ENCODE data around the gene HORMAD2.
A peak's percentile ranks its signal among the peaks of the same experiment; 100 is the strongest.
"Not testable (repeated sequence)": the region's sequence is repeated elsewhere in the genome, so short reads cannot be mapped to it uniquely, and the experiment has no call there.

HORMAD2 gene

DNA sequence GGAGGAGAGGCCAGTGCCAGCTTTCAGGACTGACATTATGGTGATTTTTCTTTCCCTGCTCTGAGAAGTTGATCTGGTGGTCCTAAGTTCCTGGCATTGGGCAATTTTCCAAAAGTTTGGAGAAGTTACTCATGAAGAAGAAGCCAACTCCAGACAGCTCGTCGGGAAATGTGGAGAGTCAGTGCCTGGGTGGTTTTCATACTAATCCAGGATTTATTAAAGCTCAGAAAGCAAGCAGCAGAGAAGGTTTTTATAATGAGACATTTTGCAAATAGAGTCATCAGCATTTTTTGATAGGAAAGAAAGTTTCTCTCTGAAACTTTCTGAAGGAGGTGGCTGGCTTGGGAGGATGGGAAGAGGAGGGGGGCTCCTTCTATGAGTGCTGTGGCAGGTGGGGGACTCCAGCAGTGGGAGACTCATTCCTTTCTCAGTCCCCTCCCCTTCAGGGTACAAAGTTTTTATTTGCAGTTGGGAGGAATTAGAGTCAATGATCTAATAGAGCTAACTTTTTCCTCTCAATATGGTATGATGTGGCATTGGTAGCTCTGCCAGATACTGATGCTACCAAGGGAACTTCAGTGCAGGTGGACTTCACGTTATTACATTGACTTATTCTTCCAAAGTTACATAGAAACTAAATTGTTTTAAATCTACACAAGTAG, 110.9 kb downstream of the HORMAD2 start:
- DNase-seq (ENCODE audit: low read depth in 2 of 2), result no peak

DNA sequence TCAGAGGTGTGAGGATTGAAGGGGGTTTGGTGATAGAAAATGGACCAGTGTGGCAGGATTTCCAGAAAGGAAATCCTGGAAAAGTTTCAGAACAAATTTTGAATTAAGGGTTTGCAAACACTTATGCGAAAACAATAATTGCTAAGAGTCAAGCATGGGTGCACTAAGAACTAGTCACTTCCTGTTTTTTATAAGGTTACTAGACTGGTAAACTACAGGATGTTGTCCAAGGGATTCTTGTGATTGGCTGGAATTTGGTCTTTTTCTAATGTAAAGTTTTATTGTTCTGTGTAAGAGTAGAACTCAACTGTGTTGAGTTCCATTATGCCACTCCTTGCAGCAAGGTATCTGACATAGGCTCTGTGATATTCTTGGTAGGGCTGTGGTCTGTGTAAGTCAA, 112.2 kb downstream of the HORMAD2 start:
- DNase-seq (ENCODE audit: low read depth in 2 of 2), result no peak

DNA sequence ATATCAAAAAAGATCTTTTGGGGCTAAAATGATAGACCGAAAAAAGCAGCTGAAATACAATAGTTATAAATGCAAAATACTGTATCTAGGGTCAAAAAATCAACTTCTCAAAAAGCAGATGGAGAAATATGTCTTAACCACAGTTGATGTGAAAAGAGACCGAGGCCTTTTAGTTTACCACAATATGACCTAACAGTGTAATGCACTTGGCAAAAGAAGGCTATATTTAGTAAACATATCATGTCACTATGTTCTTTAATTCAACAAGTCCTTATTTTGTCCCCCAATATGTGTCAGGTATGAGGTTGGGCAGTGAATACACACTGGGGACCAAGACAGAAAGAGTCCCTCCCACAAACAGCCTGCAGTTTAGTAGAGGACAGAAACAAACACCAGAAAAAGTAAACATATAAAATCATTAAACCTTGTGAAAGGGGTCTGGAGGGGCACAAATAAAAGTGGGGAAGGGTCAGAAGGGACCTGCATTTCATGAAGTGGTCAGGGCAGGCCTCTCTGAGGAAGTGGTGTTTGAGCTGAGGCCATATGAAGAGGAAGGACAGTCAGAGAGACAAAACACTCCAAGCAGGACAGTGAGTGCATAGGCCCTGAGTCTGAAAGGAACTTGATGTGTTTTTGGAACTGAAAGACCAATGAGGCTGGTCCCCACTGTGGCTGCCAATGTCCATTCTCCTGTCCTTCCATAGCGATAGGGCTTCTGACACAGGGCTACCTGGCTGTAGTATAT, 112.9 kb downstream of the HORMAD2 start:
- no peak for DNase-seq (ENCODE audit: low read depth in 2 of 2)

DNA sequence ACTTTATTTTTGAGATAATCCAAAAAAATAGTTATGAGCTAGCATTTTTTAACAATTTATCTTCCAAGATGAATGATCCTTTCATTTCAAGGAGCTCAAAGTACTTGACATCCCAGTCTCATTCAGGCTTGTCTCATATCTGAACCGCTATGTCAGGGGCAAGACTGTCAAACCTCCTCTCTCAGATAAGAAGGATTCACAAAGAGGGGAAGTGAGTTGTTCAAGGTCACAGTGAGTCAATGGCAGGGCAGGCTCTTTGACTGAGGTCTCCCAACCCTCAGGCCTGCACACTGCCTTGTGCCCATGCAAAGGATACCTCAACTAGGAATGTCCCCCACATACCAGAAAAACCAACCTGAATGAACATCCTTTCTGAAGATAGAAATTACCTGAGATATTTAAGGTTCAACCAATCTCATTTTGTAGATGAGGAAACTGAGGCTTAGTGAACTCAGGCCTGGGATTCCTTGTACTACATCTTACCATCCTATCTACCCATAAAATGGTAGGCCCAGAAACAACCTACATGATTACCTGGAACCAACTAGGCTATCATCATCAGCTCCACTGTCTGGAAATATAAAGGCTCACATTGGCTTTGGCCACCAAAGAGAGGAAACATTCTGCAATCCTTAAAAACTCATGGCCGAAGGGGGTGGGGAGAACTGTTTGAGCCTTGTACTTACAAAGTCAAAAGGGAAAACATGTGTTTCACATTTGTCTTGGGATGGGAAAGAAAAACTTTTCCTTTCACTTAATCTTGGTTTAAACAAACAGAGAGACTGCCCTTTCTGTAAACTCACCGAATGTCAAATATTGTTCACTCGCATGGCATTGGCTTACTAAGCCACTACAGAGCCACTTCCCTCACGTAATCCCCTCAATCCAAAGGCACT, 115.2 kb downstream of the HORMAD2 start:
- DNase-seq (ENCODE audit: low read depth in 2 of 2), result no peak

DNA sequence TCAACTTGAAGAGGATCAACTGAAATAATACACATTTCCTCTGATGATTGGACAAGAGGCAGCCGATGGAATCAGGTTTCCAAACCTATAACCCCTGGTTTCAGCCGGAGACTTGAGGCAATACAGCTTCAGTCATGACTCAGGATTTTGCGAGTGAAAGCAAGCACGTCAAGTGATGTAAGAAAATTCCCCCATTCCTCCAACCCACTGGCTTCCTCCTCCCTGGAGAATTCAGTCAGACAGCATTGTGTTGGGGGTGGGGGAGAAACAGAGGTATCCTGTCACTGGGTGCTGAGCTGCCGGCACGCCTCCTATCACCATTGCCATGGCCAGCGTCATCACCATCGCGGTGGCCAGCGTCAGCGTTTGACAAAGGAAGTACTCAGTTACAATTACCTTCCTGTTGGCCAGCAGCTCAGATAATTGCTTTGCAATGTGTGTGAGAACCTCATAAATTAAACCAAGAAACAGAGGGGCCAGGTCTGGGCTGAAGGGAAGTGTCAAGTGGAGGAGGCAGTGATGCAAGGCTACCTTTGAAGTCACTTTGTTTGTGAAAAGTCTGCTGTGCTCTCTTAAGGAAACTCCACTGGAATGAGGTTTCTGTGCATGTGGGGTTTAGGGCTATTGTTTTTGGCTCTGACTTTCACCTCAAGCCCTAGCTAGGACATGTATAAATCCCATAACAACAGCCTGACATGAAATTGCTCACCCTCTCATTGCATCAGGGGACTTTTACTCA, 116.0 kb downstream of the HORMAD2 start:
- DNase-seq (ENCODE audit: low read depth in 2 of 2), result peak in 1 of 2 donors; percentile 24

DNA sequence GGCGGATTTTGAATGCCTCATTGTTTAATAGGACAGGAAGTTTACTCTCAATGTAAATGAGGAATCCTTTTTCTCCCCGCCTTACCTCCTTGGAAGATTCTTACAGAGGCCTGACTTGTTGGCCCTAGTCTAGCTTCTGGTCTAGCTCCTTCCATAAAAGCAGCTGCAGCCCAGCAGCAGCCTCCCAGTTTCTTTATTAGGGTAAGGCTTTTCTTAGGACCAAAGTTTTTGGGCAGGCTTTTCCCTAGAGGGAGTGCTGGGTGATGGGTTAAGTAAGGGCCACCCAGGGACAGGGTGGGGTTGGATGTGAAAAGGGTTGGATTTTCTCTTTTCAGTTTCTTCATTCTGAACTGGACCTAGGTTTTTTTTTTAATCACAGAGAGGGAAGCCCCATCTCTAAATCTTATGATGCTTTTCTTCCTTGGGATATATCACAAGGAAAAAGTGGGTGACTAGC, 116.6 kb downstream of the HORMAD2 start:
- DNase-seq (ENCODE audit: low read depth in 2 of 2), result no peak

DNA sequence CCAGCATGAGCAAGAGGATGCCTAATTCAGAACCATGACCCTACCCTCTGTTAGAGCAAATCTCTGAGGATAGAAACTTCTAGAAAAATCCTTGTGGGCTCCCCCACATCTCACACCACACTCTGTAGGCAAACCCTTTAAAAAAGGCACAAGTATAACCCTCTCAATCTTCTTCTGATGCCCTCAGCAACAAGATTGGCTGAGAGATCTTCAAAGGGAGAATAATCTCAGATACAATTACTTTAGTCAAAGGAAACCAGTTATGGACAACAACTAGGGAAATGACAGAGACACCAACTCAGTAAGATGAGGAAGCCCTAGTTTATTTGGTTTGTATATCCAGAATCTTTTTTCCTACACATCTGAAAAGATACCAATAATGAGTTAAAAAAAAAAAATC, 117.1 kb downstream of the HORMAD2 start:
- DNase-seq (ENCODE audit: low read depth in 2 of 2), result no peak

DNA sequence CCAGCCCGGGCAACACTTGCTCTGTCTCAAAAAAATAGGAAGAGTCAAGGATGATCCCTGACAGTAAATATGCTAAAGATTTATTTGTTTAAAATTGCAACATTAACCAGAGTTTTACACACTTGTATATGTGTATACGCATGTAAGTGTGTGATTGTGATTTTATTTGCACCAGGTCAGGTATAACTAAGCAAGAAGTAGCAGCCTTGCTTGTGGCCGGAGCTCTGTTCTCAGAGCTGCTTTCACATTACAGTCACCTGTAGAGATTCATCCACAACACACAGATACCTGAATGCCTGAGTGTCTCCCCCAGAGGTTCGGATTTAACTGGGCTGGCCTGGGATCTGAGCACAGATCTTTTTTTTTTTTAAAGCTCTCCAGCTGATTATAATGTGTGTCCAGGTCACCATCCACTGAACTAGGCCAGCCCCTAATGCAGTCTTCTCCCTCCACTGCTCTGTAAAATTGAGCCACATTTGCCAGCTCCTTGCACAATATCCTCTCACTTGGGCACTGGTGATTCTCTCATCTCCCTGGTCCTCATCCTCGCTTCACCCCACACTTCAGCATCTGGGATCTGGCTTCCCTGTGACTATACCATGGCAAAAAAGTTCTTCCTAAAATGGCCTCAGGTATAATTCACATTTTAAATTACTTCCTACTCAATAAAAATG, 118.0 kb downstream of the HORMAD2 start:
- DNase-seq (ENCODE audit: low read depth in 2 of 2), result no peak

DNA sequence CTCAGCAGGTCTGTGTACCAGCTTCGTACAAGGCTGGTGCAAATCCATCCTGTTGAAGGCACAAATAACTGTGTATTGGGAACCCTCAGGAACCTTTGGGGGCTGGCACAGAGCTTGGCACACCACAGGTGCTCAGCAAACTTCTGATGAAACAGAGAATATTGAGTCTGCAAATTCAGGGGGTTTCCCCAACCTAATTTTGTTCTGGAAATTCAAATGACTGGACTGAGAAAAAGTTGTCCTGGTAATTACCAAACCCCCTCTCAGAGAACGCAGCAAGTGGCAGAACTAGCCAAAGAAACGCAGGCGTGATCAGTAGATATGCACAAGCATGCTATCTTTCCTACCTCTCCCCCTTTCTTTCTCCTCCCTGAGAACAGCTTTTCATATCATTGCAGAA, 118.7 kb downstream of the HORMAD2 start:
- no peak for DNase-seq (ENCODE audit: low read depth in 2 of 2)

DNA sequence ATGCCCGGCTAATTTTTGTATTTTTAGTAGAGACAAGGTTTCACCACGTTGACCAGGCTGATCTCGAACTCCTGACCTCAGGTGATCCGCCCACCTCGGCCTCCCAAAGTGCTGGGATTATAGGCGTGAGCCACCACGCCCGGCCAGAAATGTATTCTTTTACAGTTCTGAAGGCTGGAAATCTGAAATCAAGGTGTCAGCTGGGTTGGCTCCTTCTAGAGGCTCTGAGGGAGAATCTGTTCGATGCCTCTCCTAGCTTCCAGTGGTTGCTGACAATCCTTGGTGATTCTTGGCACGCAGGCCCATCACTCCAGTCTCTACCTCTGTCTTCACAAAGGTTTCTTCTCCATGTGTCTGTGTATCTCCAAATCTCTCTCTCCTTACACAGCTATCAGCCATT, 120.6 kb downstream of the HORMAD2 start:
- not testable (repeated sequence) for DNase-seq (ENCODE audit: low read depth in 2 of 2)

DNA sequence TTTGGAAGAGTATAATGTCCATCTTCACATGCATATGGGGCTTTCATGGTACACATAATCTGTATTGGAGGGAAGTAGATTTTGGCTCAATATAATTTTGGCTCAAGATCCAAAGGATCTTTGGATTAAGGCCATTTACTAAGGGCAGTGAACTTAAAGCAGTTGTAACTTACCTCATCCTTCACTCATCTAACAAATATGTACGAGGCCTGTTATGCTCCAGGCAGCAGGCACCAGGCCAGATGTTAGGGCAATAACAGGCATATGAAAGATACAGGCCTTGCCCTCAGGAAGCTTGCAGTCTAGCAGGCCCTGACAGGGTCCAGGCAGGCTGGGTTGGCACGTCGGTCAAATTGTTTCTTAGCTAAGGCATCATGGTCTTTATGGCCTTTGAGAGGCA, 121.7 kb downstream of the HORMAD2 start:
- DNase-seq (ENCODE audit: low read depth in 2 of 2), result no peak

DNA sequence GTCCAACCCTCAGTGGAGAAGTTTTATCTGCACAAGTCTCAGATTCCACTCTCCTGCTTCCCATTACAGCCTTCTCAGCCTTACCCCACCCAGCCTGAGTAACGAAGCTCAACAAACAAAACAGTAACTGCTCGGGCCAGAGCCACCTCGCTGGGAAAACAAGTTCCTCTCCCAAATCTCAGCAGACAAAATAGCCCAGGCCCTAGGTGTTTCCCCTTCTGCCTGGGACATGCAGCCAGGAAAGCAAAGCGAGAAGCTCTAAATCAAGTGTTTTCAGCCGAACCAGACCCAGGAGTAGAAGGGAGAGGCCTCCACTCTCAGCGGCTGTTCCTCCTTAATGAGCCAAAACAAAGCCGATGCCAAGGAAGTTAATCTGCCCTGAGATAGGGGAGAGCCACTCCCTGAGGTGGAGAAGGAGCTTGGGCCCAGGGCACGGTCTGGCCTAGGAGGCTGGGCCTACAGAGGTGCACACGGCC, 122.3 kb downstream of the HORMAD2 start:
- DNase-seq (ENCODE audit: low read depth in 2 of 2), result no peak

DNA sequence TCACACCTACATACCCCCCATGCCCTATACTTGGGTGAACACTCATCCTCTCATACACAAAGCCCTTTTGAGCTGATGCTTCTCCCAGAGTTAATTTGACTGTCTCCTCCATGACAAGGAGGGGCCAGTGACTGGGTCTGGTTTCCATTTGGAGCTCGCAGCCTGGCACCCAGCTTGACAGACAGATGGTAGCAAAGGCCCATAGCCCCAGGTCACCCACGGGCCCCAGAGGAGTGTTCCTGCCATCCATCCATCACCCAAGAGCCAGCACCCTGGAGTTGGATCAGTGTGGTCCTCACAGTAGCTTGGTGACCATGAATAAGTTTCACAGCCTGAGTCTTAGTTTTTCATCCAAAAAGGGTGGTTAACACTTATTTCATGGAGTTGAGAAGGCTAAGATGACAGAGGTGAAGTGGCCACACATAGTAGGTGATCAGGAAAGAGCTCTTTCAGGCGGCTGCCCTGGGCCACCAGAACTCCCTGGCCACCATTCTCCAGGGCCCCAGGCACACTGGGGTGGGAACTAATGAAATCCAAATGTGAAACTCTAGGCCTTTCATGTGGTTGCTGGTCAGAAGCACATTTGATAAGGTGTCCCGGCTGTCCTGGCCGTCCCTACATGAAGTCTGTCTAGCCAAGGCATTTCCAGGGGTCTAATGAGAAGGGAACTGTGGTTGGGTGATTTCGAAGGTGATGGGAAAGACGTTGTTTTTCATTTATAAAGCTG, 123.9 kb downstream of the HORMAD2 start:
- DNase-seq (ENCODE audit: low read depth in 2 of 2), result no peak

DNA sequence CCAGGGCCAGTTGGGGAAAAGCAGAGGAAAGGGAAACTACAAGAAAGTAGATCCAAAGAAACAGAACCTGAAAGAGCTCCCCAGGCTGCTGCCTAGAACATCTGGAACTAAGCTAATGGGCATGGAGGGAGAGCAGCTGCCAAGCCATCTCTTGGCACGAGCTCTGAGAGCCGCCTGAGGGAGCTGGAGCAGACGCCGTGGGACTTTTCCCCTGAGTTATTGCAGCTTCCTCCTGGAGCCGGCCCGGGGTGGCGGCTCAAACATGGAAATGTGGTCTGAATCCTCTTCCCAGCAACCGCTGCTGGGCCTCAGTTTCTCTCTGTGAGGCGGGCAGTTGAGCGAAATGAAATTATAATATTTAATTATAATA, 124.5 kb downstream of the HORMAD2 start:
- no peak for DNase-seq (ENCODE audit: low read depth in 2 of 2)

DNA sequence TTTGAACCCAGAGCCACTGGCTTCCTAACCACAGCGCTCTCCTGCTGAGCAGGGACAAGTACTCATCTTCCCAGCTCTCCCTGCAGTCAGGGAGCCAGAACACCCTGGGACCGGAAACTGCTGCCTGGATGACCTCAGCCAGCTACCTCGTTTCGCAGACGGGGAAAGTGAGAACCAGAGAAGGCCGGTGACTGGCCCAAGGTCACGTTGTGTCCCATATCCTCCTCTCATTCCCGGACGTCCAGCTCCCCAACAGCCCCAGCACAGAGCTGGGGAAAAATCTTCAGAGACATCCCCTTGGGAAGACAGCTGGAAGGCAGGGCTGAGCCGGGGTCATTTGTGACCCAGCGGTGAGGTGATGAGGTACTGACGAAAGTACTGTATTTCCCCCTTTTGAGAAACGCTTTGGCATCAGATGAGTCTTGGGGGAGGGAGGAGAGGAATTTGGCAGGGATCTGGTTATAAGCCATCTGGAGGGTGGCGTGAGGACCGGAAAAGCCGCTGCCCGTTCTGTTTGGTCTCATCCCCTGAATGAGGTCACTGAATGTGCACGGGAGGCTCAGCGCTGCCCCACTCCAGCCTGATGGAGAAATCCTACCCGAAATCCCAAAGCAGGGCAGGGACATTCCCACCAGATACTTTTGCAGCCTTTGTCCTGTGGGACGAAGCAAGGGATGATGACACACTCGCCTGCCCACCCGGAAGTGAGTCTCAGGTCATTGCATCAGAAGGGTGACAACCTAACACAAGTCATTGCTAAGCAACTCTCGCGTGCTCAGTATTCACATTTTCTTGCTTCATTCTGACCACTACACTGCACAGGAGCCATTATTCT, 125.2 kb downstream of the HORMAD2 start:
- no peak for DNase-seq (ENCODE audit: low read depth in 2 of 2)

DNA sequence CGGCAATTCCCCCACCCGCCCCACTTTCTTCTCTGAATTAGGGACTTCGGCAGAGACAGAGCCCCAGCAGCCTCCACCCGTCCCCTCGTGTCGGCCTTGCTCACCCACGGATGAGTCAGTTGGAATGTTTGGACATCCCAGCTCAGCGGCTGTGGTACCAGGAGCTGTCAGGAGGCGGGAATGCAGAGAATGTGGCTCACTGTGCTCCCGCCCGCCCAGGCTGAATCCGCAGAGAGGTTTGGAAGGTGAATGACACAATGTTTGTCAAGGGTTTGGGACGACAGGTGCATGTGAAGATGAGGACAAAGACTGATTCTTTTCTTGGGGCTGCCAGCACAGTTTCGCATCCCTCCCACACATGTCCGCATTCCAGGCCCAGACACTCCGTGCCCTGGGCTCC, 126.7 kb downstream of the HORMAD2 start:
- DNase-seq (ENCODE audit: low read depth in 2 of 2), result no peak

DNA sequence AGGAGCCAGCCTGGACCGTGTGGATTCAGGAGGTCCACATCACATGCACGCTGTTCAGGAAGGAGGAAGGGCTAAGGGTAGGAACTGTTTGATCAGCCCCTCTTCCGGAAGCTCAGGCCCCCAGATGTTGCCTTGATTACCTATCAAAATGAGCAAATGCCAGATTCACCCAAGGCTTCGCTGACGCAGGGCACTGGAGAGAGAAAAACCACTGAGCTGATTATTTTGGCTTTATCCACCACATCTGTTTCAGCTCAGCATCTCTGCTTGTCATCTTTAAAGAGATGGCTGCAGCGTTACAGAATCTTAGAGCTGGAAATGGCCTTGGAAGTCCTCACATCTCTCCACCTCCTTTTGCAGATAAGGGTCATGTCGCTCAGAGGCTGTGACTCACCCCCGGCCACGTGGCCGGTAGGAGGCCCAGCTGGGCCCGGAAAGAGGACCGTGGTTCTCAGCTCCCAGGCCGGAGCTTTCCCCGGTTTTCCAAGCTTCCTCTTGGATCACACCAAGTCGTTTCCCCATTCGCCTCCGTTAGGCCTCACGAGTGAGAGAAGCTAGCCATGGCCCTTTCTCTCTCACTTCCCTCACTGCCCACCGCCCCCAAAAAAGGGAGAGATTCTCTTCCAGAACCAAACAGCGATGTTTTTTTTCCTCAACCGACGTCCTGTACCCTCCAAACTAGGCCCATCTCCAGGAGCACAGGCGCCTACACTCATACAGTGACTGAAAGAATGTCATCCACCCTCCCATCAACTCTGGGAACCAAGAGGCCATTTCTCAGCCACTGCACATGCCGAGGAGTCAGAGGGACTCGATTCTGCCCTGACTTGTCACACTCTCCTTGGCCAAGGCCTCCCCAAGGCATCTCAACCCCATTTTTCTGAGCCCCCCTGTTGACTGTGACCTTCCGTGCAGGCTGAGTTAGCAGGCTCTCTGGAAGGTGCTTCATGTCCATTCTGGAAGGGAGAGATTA, 128.7 kb downstream of the HORMAD2 start:
- no peak for DNase-seq (ENCODE audit: low read depth in 2 of 2)

DNA sequence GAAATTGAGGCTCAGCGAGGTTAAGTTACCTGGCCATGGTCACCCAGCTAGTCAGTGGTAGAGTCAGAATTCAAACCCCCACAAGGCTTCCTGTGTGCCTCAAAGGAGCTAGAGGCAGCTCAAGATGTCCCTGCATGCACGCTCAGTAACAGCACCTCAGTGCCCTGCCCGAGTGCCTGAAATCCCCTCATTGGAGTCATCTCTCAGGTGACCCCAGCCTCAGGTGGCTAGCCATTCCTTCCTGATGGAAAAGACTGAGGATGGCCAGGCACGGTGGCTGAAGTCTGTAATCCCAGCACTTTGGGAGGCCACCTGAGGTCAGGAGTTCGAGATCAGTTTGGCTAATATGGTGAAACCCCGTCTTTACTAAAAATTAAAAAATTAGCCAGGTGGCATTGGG, 129.4 kb downstream of the HORMAD2 start:
- no peak for DNase-seq (ENCODE audit: low read depth in 2 of 2)
